GM12891 (cell line): Measurements from ENCODE around the gene TM7SF2.

ENCODE experiments used
- DNase-seq: peaks from one replicate; pipeline ENCODE4 v3.0.0; 2011; ENCODE audit warnings: low spot score; ENCODE audit not compliant: insufficient read length
- FAIRE-seq: peaks from 2 replicates; lab custom pipeline; 2011; peaks lifted over from hg19 to GRCh38; lab: Jason Lieb, UNC
- PAX5 ChIP-seq: IDR thresholded peaks from 2 replicates; pipeline ENCODE4 v1.6.1; 2011; ENCODE audit warnings: low read length, moderate library complexity, mild to moderate bottlenecking; ENCODE audit not compliant: insufficient read depth, severe bottlenecking
- POLR2A ChIP-seq: IDR thresholded peaks from 2 replicates; pipeline ENCODE4 v1.6.1; 2011; ENCODE audit warnings: low read depth, low read length, control low read depth
- POLR2AphosphoS5 ChIP-seq: IDR thresholded peaks from 2 replicates; pipeline ENCODE4 v1.6.1; 2011; ENCODE audit warnings: low read depth, low read length, control low read depth
- POU2F2 ChIP-seq: IDR thresholded peaks from 2 replicates; pipeline ENCODE4 v1.6.1; 2011; ENCODE audit warnings: low read depth, mild to moderate bottlenecking, control low read depth, low read length, moderate library complexity
- SPI1 ChIP-seq: IDR thresholded peaks from 2 replicates; pipeline ENCODE4 v1.6.1; 2011; ENCODE audit warnings: low read depth, low read length, control low read depth
- TAF1 ChIP-seq: IDR thresholded peaks from 2 replicates; pipeline ENCODE4 v1.6.1; 2011; ENCODE audit warnings: low read depth, low read length, control low read depth

TM7SF2 gene

GRCh38 chr11:65077451-65077850, 34.2 kb upstream of the TM7SF2 start:
- DNase-seq (no peak), FAIRE-seq (no peak)
- TF ChIP-seq POLR2AphosphoS5 (no peak), PAX5 (no peak), SPI1 (no peak), POU2F2 (no peak), TAF1 (no peak), POLR2A (no peak)

DNA sequence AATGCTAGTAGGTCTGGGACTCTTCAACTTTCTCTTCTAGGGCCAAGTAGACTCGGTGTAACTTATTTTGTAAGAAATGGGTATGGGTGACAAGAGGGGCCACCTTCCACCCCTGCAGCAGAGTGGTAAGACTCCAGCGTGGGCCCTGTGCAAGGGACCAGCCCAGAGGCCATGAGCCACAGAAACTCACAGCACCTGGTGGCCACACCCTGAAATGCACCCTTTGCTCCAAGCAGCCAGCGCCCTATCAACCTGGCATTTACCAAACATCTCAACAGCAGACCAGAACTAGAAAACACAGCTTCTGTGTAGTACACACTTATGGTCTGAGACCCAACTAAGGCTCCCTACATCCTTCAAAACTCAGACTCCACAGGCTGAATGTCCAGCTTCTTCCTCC, 33.5 kb upstream of the TM7SF2 start:
- no peak for TF ChIP-seq POU2F2
- no peak for TF ChIP-seq TAF1
- TF ChIP-seq PAX5, result no peak
- TF ChIP-seq POLR2AphosphoS5, result no peak
- peak; percentile 45; the same call in 1 of the 2 replicates for TF ChIP-seq POLR2A
- TF ChIP-seq SPI1, result no peak
- peak; percentile 64 for DNase-seq
- peak; percentile 90 for FAIRE-seq

DNA sequence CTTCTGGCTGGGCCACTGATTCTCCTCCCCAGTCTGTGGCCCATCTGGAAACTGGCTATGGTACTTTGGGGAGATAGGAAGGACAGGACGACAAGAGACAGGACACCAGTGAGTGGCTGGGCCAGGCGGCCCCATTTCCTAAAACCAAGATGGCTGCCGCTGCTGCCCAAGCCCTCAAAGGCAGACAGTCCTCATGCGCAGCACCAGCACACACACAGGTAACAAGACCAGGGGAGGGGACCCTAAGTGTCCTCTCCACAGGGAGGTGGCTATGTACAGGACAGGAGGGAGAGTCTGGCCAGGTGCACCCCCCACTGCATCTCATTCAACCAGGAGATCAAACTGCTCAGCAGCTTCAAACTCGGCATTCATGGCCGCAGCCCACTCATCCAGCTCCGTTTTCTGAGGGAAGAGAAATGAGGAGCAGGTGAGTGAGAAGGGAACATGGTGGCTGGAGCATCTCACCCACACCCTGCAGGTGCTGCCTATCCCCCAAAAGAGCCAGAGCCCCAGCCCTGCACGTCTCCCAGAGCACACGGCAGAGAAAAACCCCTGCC, 32.8 kb upstream of the TM7SF2 start:
- no peak for TF ChIP-seq PAX5
- FAIRE-seq, result no peak
- no peak for DNase-seq

DNA sequence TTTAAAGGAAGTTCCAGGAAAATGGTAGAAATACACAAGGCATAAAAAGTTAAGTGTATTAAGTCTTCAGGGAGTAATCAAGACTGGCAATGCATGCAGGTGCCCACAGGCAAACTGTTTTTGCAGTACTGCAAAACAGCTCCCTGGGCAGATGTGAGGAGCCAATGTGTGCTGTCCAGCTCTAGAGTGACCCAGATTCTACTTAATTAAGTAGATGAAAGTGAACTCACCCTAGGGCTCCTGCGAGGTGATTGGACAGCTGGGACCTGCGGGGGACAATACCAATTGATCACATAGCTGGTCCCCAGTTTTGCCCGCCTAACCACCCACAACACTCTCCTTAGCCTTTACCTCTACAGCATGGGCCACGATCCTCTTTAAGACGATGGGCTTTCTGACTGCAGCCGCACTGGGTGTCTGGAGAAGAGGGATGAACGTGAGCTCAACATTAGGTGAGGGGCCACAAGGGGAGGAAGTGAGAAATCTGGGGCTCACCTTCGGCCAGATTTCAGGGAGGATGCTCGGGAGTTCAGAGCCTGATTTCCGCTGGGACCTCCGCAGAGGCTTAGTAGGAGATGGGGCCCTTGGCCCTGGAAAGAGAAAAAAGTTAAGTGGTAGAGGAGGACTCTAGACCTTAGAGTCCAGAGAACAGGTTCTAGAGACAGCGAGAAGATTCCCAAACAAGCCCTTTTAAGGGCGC, 28.4 kb upstream of the TM7SF2 start:
- FAIRE-seq (peak; percentile 20), DNase-seq (no peak)
- TF ChIP-seq POU2F2 (no peak), TAF1 (no peak), PAX5 (no peak), POLR2A (no peak), POLR2AphosphoS5 (no peak)

GRCh38 chr11:65083834-65084597, 27.7 kb upstream of the TM7SF2 start, which contains the start of the genes CDCA5 and ZFPL1:
CDCA5 (minus strand) TSS chr11:65084040; CDS start chr11:65083978, 62 bp downstream.
ZFPL1 (plus strand) TSS chr11:65084222; CDS start chr11:65084699, 477 bp downstream.
- TF ChIP-seq POLR2AphosphoS5 (peak; percentile 85), PAX5 (no peak), POLR2A (peak; percentile 69; the same call in 1 of the 2 replicates), TAF1 (peak; percentile 48), POU2F2 (peak; percentile 58)
- DNase-seq (peak; percentile 98), FAIRE-seq (peak; percentile 99)

GRCh38 chr11:65084598-65085375, 26.9 kb upstream of the TM7SF2 start:
- DNase-seq, result no peak
- no peak for TF ChIP-seq POLR2AphosphoS5
- TF ChIP-seq POLR2A, result no peak
- TF ChIP-seq POU2F2, result no peak
- no peak for TF ChIP-seq TAF1
- TF ChIP-seq PAX5, result no peak
- no peak for TF ChIP-seq SPI1
- FAIRE-seq, result peak; percentile 68

- TF ChIP-seq TAF1 (no peak), POLR2AphosphoS5 (no peak), SPI1 (no peak), PAX5 (no peak), POU2F2 (no peak), POLR2A (no peak)
- peak; percentile 5 for FAIRE-seq
- no peak for DNase-seq
These were observed 26.2 kb upstream of the TM7SF2 start for GRCh38 chr11:65085446-65085845.

- TF ChIP-seq SPI1 (no peak), POLR2A (no peak), POU2F2 (no peak), PAX5 (no peak)
- FAIRE-seq (no peak), DNase-seq (no peak)
These were observed 24.9 kb upstream of the TM7SF2 start for GRCh38 chr11:65086809-65087208.

- FAIRE-seq, result no peak
- no peak for DNase-seq
- no peak for TF ChIP-seq POLR2AphosphoS5
- no peak for TF ChIP-seq PAX5
- TF ChIP-seq SPI1, result no peak
- TF ChIP-seq POLR2A, result no peak
- no peak for TF ChIP-seq POU2F2
- TF ChIP-seq TAF1, result no peak
These were observed 24.5 kb upstream of the TM7SF2 start for GRCh38 chr11:65087216-65087615.
